ENCODE results near the gene ANKDD1A.

DNA sequence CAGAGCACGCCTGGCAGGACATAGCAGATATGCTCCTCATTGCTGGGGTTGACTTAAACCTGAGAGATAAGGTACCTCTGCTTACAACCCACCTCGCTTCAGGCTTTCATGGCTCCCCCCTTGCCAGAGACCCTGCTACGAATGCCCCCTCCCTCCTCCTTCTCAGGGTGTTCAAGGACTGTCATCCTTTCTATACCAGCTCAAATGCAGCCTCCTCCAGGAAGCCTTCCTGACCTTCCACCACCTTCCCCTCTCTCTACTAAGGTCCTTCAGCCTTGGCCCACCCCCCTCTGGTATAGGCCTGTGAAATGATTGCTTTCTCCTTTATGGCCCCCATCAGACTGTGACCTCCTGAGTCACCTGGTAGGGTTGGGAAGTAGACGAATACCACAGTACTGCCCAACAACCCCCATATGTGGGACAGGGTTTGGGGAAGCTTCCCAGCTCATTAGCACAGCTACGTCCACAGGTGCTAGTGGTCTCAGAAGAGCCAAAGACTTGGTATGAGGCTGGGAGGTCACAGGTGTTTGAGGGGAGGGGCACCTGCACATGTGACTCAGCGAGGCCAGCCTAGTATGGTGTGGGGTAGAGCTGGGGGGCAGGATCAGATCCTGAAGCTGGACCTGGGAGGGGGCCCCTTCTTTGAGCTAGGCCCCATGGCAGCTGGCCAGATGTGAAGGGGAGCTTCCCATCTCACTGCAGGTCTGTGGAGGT, 32.0 kb downstream of the ANKDD1A start:
- TF ChIP-seq, protein P1, sequence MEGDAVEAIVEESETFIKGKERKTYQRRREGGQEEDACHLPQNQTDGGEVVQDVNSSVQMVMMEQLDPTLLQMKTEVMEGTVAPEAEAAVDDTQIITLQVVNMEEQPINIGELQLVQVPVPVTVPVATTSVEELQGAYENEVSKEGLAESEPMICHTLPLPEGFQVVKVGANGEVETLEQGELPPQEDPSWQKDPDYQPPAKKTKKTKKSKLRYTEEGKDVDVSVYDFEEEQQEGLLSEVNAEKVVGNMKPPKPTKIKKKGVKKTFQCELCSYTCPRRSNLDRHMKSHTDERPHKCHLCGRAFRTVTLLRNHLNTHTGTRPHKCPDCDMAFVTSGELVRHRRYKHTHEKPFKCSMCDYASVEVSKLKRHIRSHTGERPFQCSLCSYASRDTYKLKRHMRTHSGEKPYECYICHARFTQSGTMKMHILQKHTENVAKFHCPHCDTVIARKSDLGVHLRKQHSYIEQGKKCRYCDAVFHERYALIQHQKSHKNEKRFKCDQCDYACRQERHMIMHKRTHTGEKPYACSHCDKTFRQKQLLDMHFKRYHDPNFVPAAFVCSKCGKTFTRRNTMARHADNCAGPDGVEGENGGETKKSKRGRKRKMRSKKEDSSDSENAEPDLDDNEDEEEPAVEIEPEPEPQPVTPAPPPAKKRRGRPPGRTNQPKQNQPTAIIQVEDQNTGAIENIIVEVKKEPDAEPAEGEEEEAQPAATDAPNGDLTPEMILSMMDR (IDR thresholded peaks at IDR 0.05): no peak
- TF ChIP-seq, protein P2, sequence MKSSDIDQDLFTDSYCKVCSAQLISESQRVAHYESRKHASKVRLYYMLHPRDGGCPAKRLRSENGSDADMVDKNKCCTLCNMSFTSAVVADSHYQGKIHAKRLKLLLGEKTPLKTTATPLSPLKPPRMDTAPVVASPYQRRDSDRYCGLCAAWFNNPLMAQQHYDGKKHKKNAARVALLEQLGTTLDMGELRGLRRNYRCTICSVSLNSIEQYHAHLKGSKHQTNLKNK (CRISPR knock-in tag; IDR thresholded peaks at IDR 0.05): no peak
- TF ChIP-seq, protein P3, sequence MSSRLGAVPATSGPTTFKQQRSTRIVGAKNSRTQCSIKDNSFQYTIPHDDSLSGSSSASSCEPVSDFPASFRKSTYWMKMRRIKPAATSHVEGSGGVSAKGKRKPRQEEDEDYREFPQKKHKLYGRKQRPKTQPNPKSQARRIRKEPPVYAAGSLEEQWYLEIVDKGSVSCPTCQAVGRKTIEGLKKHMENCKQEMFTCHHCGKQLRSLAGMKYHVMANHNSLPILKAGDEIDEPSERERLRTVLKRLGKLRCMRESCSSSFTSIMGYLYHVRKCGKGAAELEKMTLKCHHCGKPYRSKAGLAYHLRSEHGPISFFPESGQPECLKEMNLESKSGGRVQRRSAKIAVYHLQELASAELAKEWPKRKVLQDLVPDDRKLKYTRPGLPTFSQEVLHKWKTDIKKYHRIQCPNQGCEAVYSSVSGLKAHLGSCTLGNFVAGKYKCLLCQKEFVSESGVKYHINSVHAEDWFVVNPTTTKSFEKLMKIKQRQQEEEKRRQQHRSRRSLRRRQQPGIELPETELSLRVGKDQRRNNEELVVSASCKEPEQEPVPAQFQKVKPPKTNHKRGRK (CRISPR knock-in tag; IDR thresholded peaks at IDR 0.05; ENCODE audit: borderline replicate concordance): no peak
- TF ChIP-seq, protein P4, sequence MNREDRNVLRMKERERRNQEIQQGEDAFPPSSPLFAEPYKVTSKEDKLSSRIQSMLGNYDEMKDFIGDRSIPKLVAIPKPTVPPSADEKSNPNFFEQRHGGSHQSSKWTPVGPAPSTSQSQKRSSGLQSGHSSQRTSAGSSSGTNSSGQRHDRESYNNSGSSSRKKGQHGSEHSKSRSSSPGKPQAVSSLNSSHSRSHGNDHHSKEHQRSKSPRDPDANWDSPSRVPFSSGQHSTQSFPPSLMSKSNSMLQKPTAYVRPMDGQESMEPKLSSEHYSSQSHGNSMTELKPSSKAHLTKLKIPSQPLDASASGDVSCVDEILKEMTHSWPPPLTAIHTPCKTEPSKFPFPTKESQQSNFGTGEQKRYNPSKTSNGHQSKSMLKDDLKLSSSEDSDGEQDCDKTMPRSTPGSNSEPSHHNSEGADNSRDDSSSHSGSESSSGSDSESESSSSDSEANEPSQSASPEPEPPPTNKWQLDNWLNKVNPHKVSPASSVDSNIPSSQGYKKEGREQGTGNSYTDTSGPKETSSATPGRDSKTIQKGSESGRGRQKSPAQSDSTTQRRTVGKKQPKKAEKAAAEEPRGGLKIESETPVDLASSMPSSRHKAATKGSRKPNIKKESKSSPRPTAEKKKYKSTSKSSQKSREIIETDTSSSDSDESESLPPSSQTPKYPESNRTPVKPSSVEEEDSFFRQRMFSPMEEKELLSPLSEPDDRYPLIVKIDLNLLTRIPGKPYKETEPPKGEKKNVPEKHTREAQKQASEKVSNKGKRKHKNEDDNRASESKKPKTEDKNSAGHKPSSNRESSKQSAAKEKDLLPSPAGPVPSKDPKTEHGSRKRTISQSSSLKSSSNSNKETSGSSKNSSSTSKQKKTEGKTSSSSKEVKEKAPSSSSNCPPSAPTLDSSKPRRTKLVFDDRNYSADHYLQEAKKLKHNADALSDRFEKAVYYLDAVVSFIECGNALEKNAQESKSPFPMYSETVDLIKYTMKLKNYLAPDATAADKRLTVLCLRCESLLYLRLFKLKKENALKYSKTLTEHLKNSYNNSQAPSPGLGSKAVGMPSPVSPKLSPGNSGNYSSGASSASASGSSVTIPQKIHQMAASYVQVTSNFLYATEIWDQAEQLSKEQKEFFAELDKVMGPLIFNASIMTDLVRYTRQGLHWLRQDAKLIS (CRISPR knock-in tag; IDR thresholded peaks at IDR 0.05; ENCODE audit: borderline replicate concordance): no peak
- TF ChIP-seq, protein P5, sequence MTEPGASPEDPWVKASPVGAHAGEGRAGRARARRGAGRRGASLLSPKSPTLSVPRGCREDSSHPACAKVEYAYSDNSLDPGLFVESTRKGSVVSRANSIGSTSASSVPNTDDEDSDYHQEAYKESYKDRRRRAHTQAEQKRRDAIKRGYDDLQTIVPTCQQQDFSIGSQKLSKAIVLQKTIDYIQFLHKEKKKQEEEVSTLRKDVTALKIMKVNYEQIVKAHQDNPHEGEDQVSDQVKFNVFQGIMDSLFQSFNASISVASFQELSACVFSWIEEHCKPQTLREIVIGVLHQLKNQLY (CRISPR knock-in tag; IDR thresholded peaks at IDR 0.05): no peak
- TF ChIP-seq, protein P6, sequence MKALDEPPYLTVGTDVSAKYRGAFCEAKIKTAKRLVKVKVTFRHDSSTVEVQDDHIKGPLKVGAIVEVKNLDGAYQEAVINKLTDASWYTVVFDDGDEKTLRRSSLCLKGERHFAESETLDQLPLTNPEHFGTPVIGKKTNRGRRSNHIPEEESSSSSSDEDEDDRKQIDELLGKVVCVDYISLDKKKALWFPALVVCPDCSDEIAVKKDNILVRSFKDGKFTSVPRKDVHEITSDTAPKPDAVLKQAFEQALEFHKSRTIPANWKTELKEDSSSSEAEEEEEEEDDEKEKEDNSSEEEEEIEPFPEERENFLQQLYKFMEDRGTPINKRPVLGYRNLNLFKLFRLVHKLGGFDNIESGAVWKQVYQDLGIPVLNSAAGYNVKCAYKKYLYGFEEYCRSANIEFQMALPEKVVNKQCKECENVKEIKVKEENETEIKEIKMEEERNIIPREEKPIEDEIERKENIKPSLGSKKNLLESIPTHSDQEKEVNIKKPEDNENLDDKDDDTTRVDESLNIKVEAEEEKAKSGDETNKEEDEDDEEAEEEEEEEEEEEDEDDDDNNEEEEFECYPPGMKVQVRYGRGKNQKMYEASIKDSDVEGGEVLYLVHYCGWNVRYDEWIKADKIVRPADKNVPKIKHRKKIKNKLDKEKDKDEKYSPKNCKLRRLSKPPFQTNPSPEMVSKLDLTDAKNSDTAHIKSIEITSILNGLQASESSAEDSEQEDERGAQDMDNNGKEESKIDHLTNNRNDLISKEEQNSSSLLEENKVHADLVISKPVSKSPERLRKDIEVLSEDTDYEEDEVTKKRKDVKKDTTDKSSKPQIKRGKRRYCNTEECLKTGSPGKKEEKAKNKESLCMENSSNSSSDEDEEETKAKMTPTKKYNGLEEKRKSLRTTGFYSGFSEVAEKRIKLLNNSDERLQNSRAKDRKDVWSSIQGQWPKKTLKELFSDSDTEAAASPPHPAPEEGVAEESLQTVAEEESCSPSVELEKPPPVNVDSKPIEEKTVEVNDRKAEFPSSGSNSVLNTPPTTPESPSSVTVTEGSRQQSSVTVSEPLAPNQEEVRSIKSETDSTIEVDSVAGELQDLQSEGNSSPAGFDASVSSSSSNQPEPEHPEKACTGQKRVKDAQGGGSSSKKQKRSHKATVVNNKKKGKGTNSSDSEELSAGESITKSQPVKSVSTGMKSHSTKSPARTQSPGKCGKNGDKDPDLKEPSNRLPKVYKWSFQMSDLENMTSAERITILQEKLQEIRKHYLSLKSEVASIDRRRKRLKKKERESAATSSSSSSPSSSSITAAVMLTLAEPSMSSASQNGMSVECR (CRISPR knock-in tag; IDR thresholded peaks at IDR 0.05; ENCODE audit: borderline replicate concordance): no peak
- TF ChIP-seq KAT7 (CRISPR knock-in tag; IDR thresholded peaks at IDR 0.05; ENCODE audit: borderline replicate concordance): no peak
- TF ChIP-seq, protein P7, sequence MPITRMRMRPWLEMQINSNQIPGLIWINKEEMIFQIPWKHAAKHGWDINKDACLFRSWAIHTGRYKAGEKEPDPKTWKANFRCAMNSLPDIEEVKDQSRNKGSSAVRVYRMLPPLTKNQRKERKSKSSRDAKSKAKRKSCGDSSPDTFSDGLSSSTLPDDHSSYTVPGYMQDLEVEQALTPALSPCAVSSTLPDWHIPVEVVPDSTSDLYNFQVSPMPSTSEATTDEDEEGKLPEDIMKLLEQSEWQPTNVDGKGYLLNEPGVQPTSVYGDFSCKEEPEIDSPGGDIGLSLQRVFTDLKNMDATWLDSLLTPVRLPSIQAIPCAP (CRISPR knock-in tag; IDR thresholded peaks at IDR 0.05): no peak
- no peak for TF ChIP-seq SP1 (CRISPR knock-in tag; conservative IDR thresholded peaks at IDR 0.05)

Measured in WTC11 (cell line).